Stimulated activated CD8-positive, alpha-beta memory T cell treated with anti-CD3 and anti-CD28 coated beads, Interleukin-12 subunit alpha, Interleukin-12 subunit beta, amount 100 ng/mL, for 24 hours (primary cell): Measurements from ENCODE around the gene PREPL.
"Not testable (repeated sequence)": the region's sequence is repeated elsewhere in the genome, so short reads cannot be mapped to it uniquely, and the experiment has no call there.

Source experiments
- DNase-seq: peaks from one replicate; pipeline ENCODE4 v3.0.0-alpha.2; 2020; ENCODE audit errors: extremely low read depth

PREPL gene

DNA sequence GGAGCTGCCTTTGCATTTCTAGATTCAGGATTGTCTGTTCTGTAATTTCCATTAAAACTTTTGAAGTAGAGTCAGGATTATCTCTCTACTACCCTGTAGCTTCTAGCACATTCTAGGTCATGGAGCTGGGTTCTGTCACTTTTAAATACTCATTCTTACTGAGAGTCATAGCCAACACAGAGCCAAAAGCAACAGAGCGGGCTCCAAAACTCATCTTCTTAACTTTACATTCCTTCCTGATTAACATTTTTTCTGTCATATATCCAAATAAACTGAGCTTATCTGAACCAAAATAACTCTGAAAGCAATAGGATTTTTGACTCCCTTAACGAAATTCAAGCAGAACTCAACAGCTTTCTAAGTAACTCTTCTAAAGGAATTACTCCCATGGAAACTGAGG is 12.9 kb downstream of the PREPL start:
- no peak for DNase-seq

DNA sequence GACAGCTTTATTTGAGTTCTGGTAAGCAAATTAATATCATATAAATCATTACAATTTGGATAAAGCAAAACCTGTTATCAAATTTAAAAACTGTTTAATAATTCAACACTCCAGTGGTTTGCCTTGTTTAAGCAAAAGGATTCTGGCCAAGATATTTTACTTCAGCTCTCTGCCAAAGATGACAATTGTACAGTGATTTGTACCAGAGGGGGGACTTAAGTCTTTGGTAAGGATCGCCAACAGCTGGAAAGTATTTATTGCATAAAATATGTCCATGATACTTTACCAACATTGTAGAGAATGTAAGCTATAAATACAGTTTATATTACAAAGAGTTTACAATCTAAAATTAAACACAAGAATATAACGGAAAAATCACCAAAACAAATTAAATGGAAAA is 13.8 kb downstream of the PREPL start:
- DNase-seq, result no peak

- no peak for DNase-seq
Observed at GRCh38 chr2:44342854-44343253, 18.4 kb downstream of the PREPL start.

GRCh38 chr2:44335806-44336538 is 25.3 kb downstream of the PREPL start:
- no peak for DNase-seq

- no peak for DNase-seq
Observed at GRCh38 chr2:44333994-44334393, 27.3 kb downstream of the PREPL start.

DNA sequence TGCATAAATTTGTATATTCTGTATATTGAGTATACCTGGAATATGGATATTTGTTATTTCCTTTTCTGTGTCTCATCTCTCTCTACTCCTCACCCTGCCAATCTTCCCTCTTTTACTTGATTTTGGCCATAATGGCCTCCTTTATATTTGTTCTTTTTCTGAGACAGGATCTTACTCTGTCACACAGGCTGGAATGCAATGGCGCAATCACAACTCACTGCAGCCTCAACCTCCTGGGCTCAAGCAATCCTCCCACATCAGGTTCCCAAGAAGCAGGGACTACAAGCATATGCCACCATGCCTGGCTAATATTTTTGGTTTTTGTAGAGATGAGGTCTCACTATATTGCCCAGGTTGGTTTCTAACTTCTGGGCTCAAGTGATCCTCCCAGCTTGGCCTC is 30.5 kb downstream of the PREPL start:
- no peak for DNase-seq

GRCh38 chr2:44329343-44329742 is 32.0 kb downstream of the PREPL start:
- DNase-seq, result no peak

DNA sequence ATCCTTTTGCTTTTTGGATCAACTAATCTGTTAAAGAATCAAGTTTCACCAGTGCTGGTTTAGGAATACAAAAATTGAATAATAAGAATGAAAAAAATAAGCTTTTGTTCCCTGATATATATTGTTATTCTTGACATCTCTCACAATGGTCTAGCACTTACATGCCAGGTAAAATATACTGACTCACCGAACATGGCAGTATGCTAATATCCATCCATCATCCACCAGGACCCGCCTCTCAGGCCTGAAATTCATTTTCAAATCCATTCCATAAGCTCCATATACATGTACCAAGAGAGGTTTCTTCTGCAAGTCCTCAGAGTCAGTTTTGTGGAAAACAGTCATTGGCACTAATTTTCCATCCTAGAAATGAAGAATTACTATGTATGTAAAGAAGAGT is 32.5 kb downstream of the PREPL start:
- no peak for DNase-seq

DNA sequence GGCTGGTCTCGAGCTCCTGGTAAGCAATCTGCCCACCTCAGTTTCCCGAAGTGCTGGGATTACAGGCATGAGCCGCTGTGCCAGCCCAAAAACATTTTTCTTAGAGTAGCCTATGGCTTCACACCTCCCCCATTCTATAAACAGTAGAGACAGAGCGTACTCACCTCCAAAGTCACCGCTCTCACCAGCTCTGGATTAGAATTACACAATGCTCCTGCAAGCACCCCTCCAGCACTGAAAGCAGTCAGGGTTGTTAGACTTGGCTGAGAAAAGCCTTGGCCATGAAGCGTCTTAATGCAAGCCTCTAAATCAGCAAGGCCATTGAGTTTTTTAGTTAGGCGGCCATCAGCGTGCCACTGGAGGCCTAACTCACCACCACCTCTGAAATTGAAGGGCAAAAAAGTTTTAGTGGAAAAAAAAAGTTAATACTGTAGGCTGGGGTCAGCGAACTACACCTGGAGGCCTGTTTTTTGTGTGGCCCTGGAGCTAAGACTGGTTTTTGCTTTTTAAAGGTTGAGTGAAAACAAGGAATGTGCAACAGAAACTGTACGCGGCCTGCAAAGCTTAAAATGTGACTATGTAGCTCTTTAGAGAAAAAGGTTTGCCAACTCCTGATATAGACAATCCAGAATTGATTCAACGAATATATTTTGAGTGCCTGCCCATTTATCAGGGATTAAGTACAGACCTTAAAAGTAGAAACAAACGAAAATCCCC is 34.6 kb downstream of the PREPL start:
- DNase-seq, result no peak

GRCh38 chr2:44325897-44326296 is 35.4 kb downstream of the PREPL start:
- no peak for DNase-seq

DNA sequence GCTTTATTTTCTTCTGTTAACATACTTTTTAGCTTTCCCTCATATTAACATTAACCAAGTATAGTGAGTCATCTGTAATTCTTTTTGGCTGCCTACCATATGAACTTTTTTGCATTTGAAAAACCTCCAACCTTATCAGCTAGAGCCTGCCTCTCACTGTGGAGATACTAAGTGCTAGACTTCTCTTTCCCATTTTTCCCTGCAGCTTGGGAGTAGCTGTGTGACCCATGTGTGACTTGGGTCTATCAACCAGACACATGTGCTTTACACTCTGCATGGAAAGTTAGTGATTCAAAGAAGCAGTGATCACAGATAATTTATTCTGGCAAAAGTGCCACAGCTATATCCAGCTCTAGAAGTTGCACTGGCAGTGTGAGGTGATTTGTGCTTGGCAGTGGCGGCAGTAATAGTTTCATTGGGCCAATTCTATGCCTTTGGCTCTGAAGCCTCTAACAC is 36.3 kb downstream of the PREPL start:
- no peak for DNase-seq

GRCh38 chr2:44321360-44321759 is 39.9 kb downstream of the PREPL start:
- DNase-seq, result no peak

DNA sequence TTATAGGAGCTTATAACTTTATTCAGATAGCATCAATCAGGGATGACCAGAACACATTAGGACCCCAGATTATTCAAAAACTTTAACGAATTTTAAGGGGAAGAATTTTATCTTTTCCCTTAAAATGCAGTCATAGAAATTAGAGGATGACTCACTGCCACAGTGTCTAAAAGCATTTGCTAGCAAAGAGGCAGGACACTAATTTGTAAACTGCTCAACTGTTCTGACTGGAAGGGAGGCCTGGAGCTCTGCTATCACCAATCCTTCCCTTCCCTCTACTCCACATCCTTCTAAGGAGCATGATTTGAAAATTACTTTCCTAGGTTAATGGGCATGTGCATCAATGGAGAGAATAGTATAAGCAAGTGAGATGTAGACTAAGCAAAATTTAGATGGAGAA is 40.5 kb downstream of the PREPL start:
- no peak for DNase-seq

DNA sequence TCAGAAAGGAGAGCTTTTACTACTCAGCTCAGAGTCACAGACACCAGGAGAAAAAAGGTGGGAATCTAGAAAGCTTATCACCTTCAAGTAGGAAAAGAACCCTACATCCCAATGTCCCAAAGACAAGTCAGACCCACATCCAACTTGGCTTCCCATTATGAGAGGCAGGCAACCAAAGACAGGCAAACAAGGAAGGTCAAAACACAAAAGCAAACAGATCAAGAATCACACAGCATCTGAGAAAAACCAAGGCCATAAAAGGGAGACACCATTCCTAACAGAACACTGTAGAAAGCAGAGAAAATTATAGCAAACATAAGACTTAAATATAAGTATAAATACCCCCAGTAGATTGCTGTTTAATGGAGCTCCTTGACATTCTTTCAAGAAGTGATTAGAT is 45.3 kb downstream of the PREPL start:
- no peak for DNase-seq

DNA sequence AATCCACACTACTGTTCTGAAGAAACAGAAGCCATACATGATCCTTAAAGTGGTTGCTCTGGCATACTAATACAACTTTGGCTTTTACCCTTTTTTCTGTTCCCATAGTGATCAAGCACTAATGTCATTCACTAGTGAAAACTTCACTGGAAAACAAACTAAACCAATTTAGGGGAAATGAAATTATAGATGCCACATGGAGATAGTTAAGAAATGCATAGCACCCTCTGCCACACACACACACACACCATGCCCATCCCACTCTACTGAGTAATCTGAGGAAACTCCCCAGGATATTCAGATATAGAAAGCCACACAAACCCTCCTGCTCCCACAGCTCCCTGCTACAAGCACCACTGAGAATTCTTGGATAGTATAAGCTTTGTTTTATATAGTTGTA is 46.9 kb downstream of the PREPL start:
- DNase-seq, result no peak

DNA sequence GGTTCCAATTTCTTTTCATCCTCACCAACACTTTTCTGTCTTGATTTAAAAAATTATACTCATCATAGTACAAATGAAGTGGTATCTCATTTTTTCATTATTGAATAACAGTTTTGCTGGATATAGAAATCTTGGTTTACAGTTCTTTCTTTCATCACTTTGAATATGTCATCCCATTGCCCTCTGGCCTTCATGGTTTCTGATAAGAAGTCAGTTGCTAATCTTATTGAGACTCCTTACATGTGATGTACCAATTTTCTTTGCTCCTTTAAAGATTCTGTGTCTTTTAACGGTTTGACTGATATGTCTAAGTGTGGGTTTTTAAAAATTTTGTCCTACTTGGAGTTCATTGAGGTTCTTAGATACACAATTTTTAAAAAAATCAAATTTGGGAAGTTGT is 51.0 kb downstream of the PREPL start:
- DNase-seq, result no peak

- DNase-seq, result no peak
Observed at GRCh38 chr2:44305882-44306281, 55.4 kb downstream of the PREPL start.

DNA sequence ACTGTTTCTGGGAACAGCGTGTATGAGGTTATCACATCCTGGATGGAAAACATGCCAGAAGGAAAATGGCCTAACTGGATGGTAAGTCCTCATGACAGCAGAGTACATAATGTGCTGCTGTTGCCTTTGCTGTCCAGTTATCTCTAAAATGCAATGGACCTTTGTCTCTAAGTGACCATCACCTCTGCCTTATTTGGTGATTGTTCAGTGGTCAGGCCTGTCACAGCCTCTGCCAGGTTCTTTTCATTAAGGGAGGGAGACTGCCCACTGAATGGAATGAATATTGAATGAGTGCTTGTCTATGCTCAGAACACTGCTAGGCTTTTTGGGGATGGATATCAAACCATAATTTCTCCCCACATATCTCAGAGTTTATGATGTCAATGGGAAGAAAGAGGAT is 57.0 kb downstream of the PREPL start:
- DNase-seq, result no peak

- not testable (repeated sequence) for DNase-seq
Observed at GRCh38 chr2:44303766-44304165, 57.5 kb downstream of the PREPL start.

GRCh38 chr2:44301111-44301510 is 60.2 kb downstream of the PREPL start:
- DNase-seq, result no peak

DNA sequence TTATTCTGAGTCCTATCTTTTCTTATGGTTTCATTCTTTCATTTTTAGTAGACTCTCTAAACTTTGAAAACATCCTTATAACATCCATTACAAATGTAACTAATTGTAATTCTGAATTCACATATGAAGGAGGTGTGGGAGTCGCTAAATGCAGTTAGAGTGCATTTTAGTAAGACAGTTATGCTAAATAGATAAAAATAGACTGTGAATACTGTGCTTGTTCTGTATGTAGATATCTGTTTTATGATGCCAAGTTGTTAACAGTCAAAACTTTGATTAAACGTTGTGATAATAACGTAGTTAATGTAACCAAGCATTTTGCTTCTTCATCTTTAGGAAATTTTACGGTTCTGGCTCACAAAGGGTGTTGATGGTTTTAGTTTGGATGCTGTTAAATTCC is 61.7 kb downstream of the PREPL start:
- no peak for DNase-seq

GRCh38 chr2:44297431-44297830 is 63.9 kb downstream of the PREPL start:
- DNase-seq, result no peak

DNA sequence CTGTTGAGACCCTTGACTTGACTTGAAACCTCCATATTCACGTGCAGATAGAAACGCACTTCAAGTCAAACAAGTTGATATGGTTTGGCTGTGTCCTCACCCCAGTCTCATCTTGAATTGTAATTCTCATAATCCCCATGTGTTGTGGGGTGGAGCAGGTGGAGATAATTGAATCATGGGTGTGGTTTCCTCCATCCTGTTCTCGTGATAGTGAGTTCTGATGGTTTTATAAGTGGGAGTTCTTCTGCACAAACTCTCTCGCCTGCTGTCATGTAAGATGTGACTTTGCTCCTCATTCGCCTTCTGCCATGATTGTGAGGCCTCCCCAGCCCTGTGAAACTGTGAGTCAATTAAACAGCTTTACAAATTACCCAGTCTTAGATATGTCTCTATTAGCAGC is 64.6 kb downstream of the PREPL start:
- no peak for DNase-seq
